OCI-LY7 (cell line): Measurements from ENCODE around the gene TMEM31. TPM values are rescaled to one million over a fixed set of nuclear protein-coding genes. Genes with fewer than 3 reads are reported as not detected.

Source experiments
- Bru-seq: library from RNA; stranded (reverse); fragments of 400-500 nt; gene quantifications from one replicate; lab custom pipeline; 2021; lab: Mats Ljungman, UMichigan
- BruChase-seq, 2 experiments: library from RNA; stranded (reverse); fragments of 400-500 nt; gene quantifications; one replicate each; lab custom pipeline; 2021; lab: Mats Ljungman, UMichigan
- BruUV-seq: library from RNA; stranded (reverse); fragments of 400-500 nt; replicated peaks from 2 replicates; lab custom pipeline; 2021; lab: Mats Ljungman, UMichigan
- CTCF ChIA-PET: fragments of 300-600 bp; sonication (Branson Sonifier 250); formaldehyde crosslinking; loops from one replicate; lab custom pipeline; 2022; ENCODE audit warnings: antibody characterized with exemption; ENCODE audit not compliant: unreplicated experiment; lab: Charles Lee
- POLR2A ChIA-PET: fragments of 300-600 bp; sonication (Branson Sonifier 250); formaldehyde crosslinking; loops from one replicate; lab custom pipeline; 2022; ENCODE audit warnings: antibody characterized with exemption; lab: Charles Lee
- DNase-seq: peaks from one replicate; pipeline ENCODE4 v3.0.0-alpha.2; 2015; ENCODE audit warnings: low spot score
- H2AFZ ChIP-seq: fragments of 200-600 bp; sonication (generic), shearing (Covaris generic); 2 replicates; pipeline ENCODE4 v1.6.1; 2014; ENCODE audit warnings: mild to moderate bottlenecking, antibody characterized with exemption, low read length, moderate library complexity
- H3K27ac ChIP-seq: fragments of 200-600 bp; sonication (generic); 2 replicates; pipeline ENCODE4 v1.5.1; 2014; ENCODE audit warnings: mixed run types, low read depth, mild to moderate bottlenecking, moderate library complexity, low read length, inconsistent platforms; ENCODE audit not compliant: poor library complexity, severe bottlenecking
- H3K36me3 ChIP-seq: fragments of 200-600 bp; sonication (generic); 2 replicates; pipeline ENCODE4 v1.6.1; 2014; ENCODE audit warnings: mild to moderate bottlenecking, antibody characterized with exemption, low read length, moderate library complexity, mixed read lengths; ENCODE audit not compliant: insufficient read depth
- H3K4me1 ChIP-seq: fragments of 200-600 bp; sonication (generic); 2 replicates; pipeline ENCODE4 v1.5.1; 2014; ENCODE audit warnings: mild to moderate bottlenecking, low read length; ENCODE audit not compliant: insufficient read depth, poor library complexity, severe bottlenecking
- H3K4me2 ChIP-seq: fragments of 200-600 bp; sonication (generic); 2 replicates; pipeline ENCODE4 v1.6.1; 2014; ENCODE audit warnings: mild to moderate bottlenecking, low read length
- H3K4me3 ChIP-seq: fragments of 200-600 bp; sonication (generic); 2 replicates; pipeline ENCODE4 v1.5.1; 2014; ENCODE audit warnings: mild to moderate bottlenecking, low read depth, low read length; ENCODE audit not compliant: poor library complexity, severe bottlenecking
- H3K79me2 ChIP-seq: fragments of 200-600 bp; sonication (generic); 2 replicates; pipeline ENCODE4 v1.6.1; 2016; ENCODE audit warnings: low read depth, mild to moderate bottlenecking, low read length, moderate library complexity, mixed read lengths; ENCODE audit not compliant: insufficient read depth
- H3K9me2 ChIP-seq: fragments of 200-600 bp; sonication (generic); 2 replicates; pipeline ENCODE4 v1.6.1; 2016; ENCODE audit warnings: mild to moderate bottlenecking, low read length, mixed read lengths; ENCODE audit not compliant: insufficient read depth
- H3K9me3 ChIP-seq: fragments of 200-600 bp; sonication (generic); 2 replicates; pipeline ENCODE4 v1.6.1; 2014; ENCODE audit warnings: mild to moderate bottlenecking, mixed run types, low read length, mixed read lengths
- H4K20me1 ChIP-seq: fragments of 200-600 bp; sonication (generic); 2 replicates; pipeline ENCODE4 v1.6.1; 2014; ENCODE audit warnings: mild to moderate bottlenecking, antibody characterized with exemption, low read length, moderate library complexity, mixed read lengths; ENCODE audit not compliant: insufficient read depth
- EZH2phosphoT487 ChIP-seq: fragments of 200-600 bp; sonication (generic); IDR thresholded peaks from 2 replicates; pipeline ENCODE4 v1.6.1; 2018; ENCODE audit warnings: low read depth, borderline replicate concordance, mild to moderate bottlenecking, mixed run types, antibody characterized with exemption, low read length, moderate library complexity, mixed read lengths
- intact Hi-C: fragments of 100-400 bp; cut with micrococcal nuclease; formaldehyde crosslinking; loops from one replicate; pipeline ENCODE4 v1.10.0; 2022; ENCODE audit not compliant: unreplicated experiment
- long read RNA-seq: library from polyadenylated mRNA; stranded (forward); transcript quantifications from one replicate; pipeline ENCODE4 v2.0.0, GENCODE V29; 2022
- total RNA-seq, 2 experiments: library from RNA; depleted of rRNA in 1 of 2; stranded (reverse); fragments of >200 nt in 1 of 2; shearing (Covaris generic) in 1 of 2; gene quantifications; 2 replicates each; pipeline ENCODE4 v1.2.3, GENCODE V29; 2014 to 2022
- TF ChIP-seq, protein P1 (sequence below): fragments of 200-600 bp; sonication (generic); conservative IDR thresholded peaks from 2 replicates; pipeline ENCODE4 v1.5.1; 2014; ENCODE audit warnings: mild to moderate bottlenecking, antibody characterized with exemption, low read length, moderate library complexity, mixed read lengths

TMEM31 gene, protein sequence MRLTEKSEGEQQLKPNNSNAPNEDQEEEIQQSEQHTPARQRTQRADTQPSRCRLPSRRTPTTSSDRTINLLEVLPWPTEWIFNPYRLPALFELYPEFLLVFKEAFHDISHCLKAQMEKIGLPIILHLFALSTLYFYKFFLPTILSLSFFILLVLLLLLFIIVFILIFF
- total RNA-seq (2014; rRNA removed; shearing (Covaris generic)) (not detected in 2 replicates), total RNA-seq (2022) (0.53 and 0.65 TPM in 2 replicates), Bru-seq, nascent RNA (percentile 23 among the genes with signal in this experiment), BruChase-seq, experiment 1, labeled RNA remaining after a 6-hour chase (percentile 23 among the genes with signal in this experiment), BruChase-seq, experiment 2, labeled RNA remaining after a 2-hour chase (percentile 28 among the genes with signal in this experiment)
- long read RNA-seq: 0 reads

DNA sequence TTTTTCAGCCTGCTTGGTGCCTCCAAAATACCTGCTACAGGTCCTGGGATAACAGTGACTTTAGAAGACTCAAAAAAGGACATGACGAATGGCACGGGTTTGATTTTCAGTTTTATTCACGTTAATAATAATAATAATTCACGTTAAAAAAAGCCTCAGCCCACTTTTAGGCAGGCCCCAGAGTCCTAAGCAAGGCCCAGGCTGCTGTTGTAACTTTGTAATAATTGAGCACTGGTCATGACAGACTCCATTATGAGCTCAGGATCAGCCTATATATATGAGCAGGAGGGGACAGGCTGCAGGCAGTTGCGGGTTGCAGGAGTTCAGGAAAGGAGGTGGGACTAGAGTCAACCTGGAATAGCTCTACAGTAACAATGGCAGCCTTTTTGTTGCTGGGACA, at the start of gene TMEM31:
TMEM31 (plus strand) TSS at position 301 of the 400 bp plus-strand sequence. CDS start 1,350 bp downstream, outside the sequence.
- TF ChIP-seq, protein P1, sequence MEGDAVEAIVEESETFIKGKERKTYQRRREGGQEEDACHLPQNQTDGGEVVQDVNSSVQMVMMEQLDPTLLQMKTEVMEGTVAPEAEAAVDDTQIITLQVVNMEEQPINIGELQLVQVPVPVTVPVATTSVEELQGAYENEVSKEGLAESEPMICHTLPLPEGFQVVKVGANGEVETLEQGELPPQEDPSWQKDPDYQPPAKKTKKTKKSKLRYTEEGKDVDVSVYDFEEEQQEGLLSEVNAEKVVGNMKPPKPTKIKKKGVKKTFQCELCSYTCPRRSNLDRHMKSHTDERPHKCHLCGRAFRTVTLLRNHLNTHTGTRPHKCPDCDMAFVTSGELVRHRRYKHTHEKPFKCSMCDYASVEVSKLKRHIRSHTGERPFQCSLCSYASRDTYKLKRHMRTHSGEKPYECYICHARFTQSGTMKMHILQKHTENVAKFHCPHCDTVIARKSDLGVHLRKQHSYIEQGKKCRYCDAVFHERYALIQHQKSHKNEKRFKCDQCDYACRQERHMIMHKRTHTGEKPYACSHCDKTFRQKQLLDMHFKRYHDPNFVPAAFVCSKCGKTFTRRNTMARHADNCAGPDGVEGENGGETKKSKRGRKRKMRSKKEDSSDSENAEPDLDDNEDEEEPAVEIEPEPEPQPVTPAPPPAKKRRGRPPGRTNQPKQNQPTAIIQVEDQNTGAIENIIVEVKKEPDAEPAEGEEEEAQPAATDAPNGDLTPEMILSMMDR: no peak
- TF ChIP-seq EZH2phosphoT487: no peak
- Histone ChIP-seq H3K79me2 (no peaks in the 10 kb centered on the region), H2AFZ (no peak within 1 kb of the TSS), H3K9me2 (no peaks in the 10 kb centered on the region), H3K36me3 (no peaks in the 10 kb centered on the region), H3K9me3 (no peaks in the 10 kb centered on the region), H4K20me1 (no peaks in the 10 kb centered on the region), H3K4me3 (no peak within 1 kb of the TSS), H3K4me2 (no peak within 1 kb of the TSS), H3K27ac (no peak within 1 kb of the TSS), H3K4me1 (no peaks in the 10 kb centered on the region)
- BruUV-seq: no TSS peak
- ChIA-PET CTCF (interaction anchor here (0.5 kb wide), 1 partner anchor 98 kb away, joined by 3 read pairs; no protein-coding TSS in a partner anchor), POLR2A (interaction anchor here (0.7 kb wide), 1 partner anchor 25 kb away, joined by 3 read pairs; no protein-coding TSS in a partner anchor)
- intact Hi-C loops: no loop called here
- DNase-seq: no peak

DNA sequence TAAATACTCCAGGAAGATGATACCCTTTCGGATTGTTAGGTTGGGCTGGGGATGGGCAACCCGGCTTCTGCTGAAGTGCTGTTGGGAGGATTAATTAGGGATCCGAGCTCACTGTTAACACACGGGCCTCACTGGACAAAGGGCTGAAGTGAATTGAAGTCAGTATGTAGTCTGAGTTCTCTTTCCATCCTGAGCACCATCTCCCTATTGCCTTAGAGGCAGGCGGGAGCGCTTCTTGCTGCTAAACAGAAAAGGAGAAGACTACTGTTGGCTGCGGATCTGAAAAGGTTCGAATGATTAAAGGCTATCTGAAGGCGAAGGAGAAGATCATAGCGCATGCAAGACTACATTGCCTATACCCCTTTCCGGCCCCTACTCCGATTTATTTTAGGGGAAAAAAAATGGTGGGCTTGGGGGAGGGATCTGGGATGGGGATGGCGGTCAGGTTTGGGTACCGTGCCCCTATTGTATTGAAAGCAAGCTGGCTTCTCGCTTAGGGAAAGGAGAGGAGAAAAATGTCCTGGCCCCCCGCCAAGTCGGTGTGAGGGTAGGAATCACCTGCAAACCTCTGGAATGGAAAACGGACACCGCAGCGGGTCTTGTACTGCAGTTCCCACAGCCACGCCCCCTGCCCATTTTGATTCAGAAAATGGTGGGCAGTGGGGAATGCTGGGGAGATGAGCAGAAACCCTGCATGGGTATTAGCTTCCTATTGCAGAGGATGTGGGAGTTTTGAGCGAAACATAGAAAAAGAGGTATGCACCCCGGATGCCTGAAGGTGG, 46.5 kb upstream of the TMEM31 start:
- CTCF ChIA-PET: no interaction called here
- intact Hi-C loops: no loop called here
- no peak for DNase-seq
- no peaks in the 10 kb centered on the region for H3K4me1 ChIP-seq
- no peaks in the 10 kb centered on the region for H3K79me2 ChIP-seq
- no peaks in the 10 kb centered on the region for H4K20me1 ChIP-seq
- H3K9me3 ChIP-seq: no peaks in the 10 kb centered on the region
- POLR2A ChIA-PET: interaction anchor here (0.7 kb wide), 1 partner anchor 71 kb away, joined by 3 read pairs; no protein-coding TSS in a partner anchor
- no peak overlapping the region for H2AFZ ChIP-seq
- TF ChIP-seq EZH2phosphoT487: no peak
- TF ChIP-seq, protein P1: no peak
- H3K36me3 ChIP-seq: no peaks in the 10 kb centered on the region
- no TSS peak for BruUV-seq
- H3K27ac ChIP-seq: no peak overlapping the region
- H3K4me3 ChIP-seq: no peak overlapping the region
- H3K9me2 ChIP-seq: no peaks in the 10 kb centered on the region
- no peak overlapping the region for H3K4me2 ChIP-seq
